GM21786 (cell line): ENCODE results near the gene CENPK.
"Not testable (repeated sequence)": the region's sequence is repeated elsewhere in the genome, so short reads cannot be mapped to it uniquely, and the experiment has no call there.

Source experiments
- ATAC-seq: cut with Tn5 transposase; IDR thresholded peaks from one replicate; pipeline ENCODE4 v1.9.1; 2021; ENCODE audit not compliant: unreplicated experiment

The CENPK gene

GRCh38 chr5:65562731-65563701 is at the start of gene CENPK, which contains the start of gene PPWD1:
CENPK (minus strand) TSS chr5:65563168; CDS start chr5:65554907, 8,261 bp downstream.
PPWD1 (plus strand) TSS chr5:65563296; CDS start chr5:65563311, 15 bp downstream.
- peak; percentile 98 for ATAC-seq

- no peak for ATAC-seq
These were observed 49.4 kb upstream of the CENPK start for GRCh38 chr5:65612298-65612907.

- no peak for ATAC-seq
These were observed 48.6 kb upstream of the CENPK start for GRCh38 chr5:65611524-65611923.

GRCh38 chr5:65601761-65602160 is 38.8 kb upstream of the CENPK start:
- not testable (repeated sequence) for ATAC-seq

- no peak for ATAC-seq
These were observed 25.7 kb upstream of the CENPK start for GRCh38 chr5:65588694-65589093.

- ATAC-seq: no peak
These were observed 14.2 kb upstream of the CENPK start for GRCh38 chr5:65577141-65577540.

GRCh38 chr5:65570598-65571226 is 7.7 kb upstream of the CENPK start:
- ATAC-seq: no peak

- ATAC-seq: no peak
These were observed 3.5 kb upstream of the CENPK start for GRCh38 chr5:65566505-65566904.

- no peak for ATAC-seq
These were observed 809 bp upstream of the CENPK start for GRCh38 chr5:65563777-65564176.

- no peak for ATAC-seq
These were observed 6.2 kb downstream of the CENPK start for GRCh38 chr5:65556718-65557117.

- no peak for ATAC-seq
These were observed 6.8 kb downstream of the CENPK start for GRCh38 chr5:65556181-65556580.

- no peak for ATAC-seq
These were observed 7.7 kb downstream of the CENPK start for GRCh38 chr5:65555287-65555686.

GRCh38 chr5:65553941-65554340 is 9.0 kb downstream of the CENPK start:
- no peak for ATAC-seq

- no peak for ATAC-seq
These were observed 14.7 kb downstream of the CENPK start for GRCh38 chr5:65548281-65548680.

GRCh38 chr5:65546141-65546540 is 16.8 kb downstream of the CENPK start:
- no peak for ATAC-seq

- no peak for ATAC-seq
These were observed 18.5 kb downstream of the CENPK start for GRCh38 chr5:65544473-65544872.

- no peak for ATAC-seq
These were observed 23.1 kb downstream of the CENPK start for GRCh38 chr5:65539827-65540226.

GRCh38 chr5:65535529-65535987 is 27.4 kb downstream of the CENPK start:
- ATAC-seq: no peak

GRCh38 chr5:65530904-65531303 is 32.1 kb downstream of the CENPK start:
- no peak for ATAC-seq

- no peak for ATAC-seq
These were observed 37.2 kb downstream of the CENPK start for GRCh38 chr5:65525726-65526125.

- no peak for ATAC-seq
These were observed 50.6 kb downstream of the CENPK start for GRCh38 chr5:65512170-65512937.
